ENCODE results near the gene CUX1.

- TF ChIP-seq, protein P1, sequence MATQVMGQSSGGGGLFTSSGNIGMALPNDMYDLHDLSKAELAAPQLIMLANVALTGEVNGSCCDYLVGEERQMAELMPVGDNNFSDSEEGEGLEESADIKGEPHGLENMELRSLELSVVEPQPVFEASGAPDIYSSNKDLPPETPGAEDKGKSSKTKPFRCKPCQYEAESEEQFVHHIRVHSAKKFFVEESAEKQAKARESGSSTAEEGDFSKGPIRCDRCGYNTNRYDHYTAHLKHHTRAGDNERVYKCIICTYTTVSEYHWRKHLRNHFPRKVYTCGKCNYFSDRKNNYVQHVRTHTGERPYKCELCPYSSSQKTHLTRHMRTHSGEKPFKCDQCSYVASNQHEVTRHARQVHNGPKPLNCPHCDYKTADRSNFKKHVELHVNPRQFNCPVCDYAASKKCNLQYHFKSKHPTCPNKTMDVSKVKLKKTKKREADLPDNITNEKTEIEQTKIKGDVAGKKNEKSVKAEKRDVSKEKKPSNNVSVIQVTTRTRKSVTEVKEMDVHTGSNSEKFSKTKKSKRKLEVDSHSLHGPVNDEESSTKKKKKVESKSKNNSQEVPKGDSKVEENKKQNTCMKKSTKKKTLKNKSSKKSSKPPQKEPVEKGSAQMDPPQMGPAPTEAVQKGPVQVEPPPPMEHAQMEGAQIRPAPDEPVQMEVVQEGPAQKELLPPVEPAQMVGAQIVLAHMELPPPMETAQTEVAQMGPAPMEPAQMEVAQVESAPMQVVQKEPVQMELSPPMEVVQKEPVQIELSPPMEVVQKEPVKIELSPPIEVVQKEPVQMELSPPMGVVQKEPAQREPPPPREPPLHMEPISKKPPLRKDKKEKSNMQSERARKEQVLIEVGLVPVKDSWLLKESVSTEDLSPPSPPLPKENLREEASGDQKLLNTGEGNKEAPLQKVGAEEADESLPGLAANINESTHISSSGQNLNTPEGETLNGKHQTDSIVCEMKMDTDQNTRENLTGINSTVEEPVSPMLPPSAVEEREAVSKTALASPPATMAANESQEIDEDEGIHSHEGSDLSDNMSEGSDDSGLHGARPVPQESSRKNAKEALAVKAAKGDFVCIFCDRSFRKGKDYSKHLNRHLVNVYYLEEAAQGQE (IDR thresholded peaks at IDR 0.05; ENCODE audit: low read depth): no peak
- TF ChIP-seq TAF1 (IDR thresholded peaks at IDR 0.05; ENCODE audit: low read depth): no peak
- no peak for TF ChIP-seq CREB1 (IDR thresholded peaks at IDR 0.05; ENCODE audit: low read depth)
- no peak for TF ChIP-seq RAD21 (IDR thresholded peaks at IDR 0.05; ENCODE audit: low read depth)
- no peak for TF ChIP-seq MAX (IDR thresholded peaks at IDR 0.05)
- no peak for TF ChIP-seq TEAD4 (IDR thresholded peaks at IDR 0.05)
- TF ChIP-seq, protein P2, sequence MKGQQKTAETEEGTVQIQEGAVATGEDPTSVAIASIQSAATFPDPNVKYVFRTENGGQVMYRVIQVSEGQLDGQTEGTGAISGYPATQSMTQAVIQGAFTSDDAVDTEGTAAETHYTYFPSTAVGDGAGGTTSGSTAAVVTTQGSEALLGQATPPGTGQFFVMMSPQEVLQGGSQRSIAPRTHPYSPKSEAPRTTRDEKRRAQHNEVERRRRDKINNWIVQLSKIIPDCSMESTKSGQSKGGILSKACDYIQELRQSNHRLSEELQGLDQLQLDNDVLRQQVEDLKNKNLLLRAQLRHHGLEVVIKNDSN (IDR thresholded peaks at IDR 0.05): no peak
These were observed 378.6 kb downstream of the CUX1 start for GRCh38 chr7:102196028-102196427.
